K562 (cell line): ENCODE data around the gene HVCN1. TPM values are rescaled to one million over a fixed set of nuclear protein-coding genes. Genes with fewer than 3 reads are reported as not detected.

ENCODE experiments used
- AFF4 ChIP-seq: sonication (generic); formaldehyde crosslinking; IDR thresholded peaks from 2 replicates; pipeline ENCODE4 v1.8.0; 2023; ENCODE audit warnings: mild to moderate bottlenecking, missing genetic modification reagents
- ARNT ChIP-seq, 2 experiments: fragments of 450-650 bp; IDR thresholded peaks; 2 replicates each; pipeline ENCODE4 v1.6.1; 2016; ENCODE audit warnings: mild to moderate bottlenecking in 1 of 2
- CBX5 ChIP-seq: IDR thresholded peaks from 2 replicates; pipeline ENCODE4 v1.6.1; 2014; ENCODE audit warnings: low read depth, borderline replicate concordance
- CREB1 ChIP-seq, 2 experiments: sonication (generic) in 1 of 2; formaldehyde crosslinking in 1 of 2; IDR thresholded peaks; 2 replicates each; pipeline versions ENCODE4 v1.6.1 to v1.8.0; 2012 to 2022; ENCODE audit warnings: inconsistent platforms in 1 of 2, mild to moderate bottlenecking in 1 of 2, missing genetic modification reagents in 1 of 2, moderate library complexity in 1 of 2
- E2F8 ChIP-seq: fragments of 450-650 bp; IDR thresholded peaks from 2 replicates; pipeline ENCODE4 v1.7.1; 2018; ENCODE audit warnings: mild to moderate bottlenecking, low read depth; ENCODE audit not compliant: partially characterized antibody
- ETV1 ChIP-seq: fragments of 450-650 bp; conservative IDR thresholded peaks from 2 replicates; pipeline ENCODE4 v1.6.1; 2016; ENCODE audit warnings: missing genetic modification characterization, control low read depth, low read depth, missing compliant biosample characterization
- FOSL1 ChIP-seq: fragments of 200-800 bp; sonication (Bioruptor generic); conservative IDR thresholded peaks from 2 replicates; pipeline ENCODE4 v1.6.1; 2016; ENCODE audit warnings: missing genetic modification characterization, missing compliant biosample characterization
- HLTF ChIP-seq: fragments of 450-650 bp; IDR thresholded peaks from 2 replicates; pipeline ENCODE4 v1.6.1; 2016
- MAX ChIP-seq: sonication (generic); formaldehyde crosslinking; IDR thresholded peaks from 2 replicates; pipeline ENCODE4 v1.9.0; 2022; ENCODE audit warnings: mild to moderate bottlenecking, missing genetic modification reagents
- NFE2L1 ChIP-seq: fragments of 450-650 bp; IDR thresholded peaks from 2 replicates; pipeline ENCODE4 v1.6.1; 2016; ENCODE audit warnings: missing genetic modification characterization, low read depth, mild to moderate bottlenecking, missing compliant biosample characterization, moderate library complexity, borderline replicate concordance
- RAD21 ChIP-seq, 2 experiments: fragments of 250-450 bp in 1 of 2; fragments of 450-650 bp in 1 of 2; sonication (Bioruptor Pico) in 1 of 2; formaldehyde crosslinking in 1 of 2; IDR thresholded peaks in 1 of 2; conservative IDR thresholded peaks in 1 of 2; 2 replicates each; pipeline versions ENCODE4 v1.4.0 to v1.8.0; 2020 to 2022; ENCODE audit warnings: mild to moderate bottlenecking in 2 of 2, moderate library complexity in 1 of 2
- RBFOX2 ChIP-seq: fragments of 200-400 bp; formaldehyde crosslinking; IDR thresholded peaks from 2 replicates; pipeline ENCODE4 v1.6.1; 2017; ENCODE audit warnings: low read depth, mild to moderate bottlenecking, low read length, moderate library complexity
- TEAD1 ChIP-seq, 2 experiments: fragments of 450-650 bp in 1 of 2; sonication (generic) in 1 of 2; formaldehyde crosslinking; IDR thresholded peaks; 2 replicates each; pipeline versions ENCODE4 v1.4.0 to v1.8.0; 2020 to 2022; ENCODE audit warnings: mild to moderate bottlenecking in 2 of 2, missing genetic modification reagents in 1 of 2
- USF1 ChIP-seq: sonication (generic); formaldehyde crosslinking; IDR thresholded peaks from 2 replicates; pipeline ENCODE4 v1.9.0; 2022; ENCODE audit warnings: mild to moderate bottlenecking, missing genetic modification reagents
- ZBTB2 ChIP-seq: fragments of 450-650 bp; IDR thresholded peaks from 2 replicates; pipeline ENCODE4 v1.6.1; 2016; ENCODE audit warnings: antibody characterized with exemption
- ZNF12 ChIP-seq: sonication (generic); formaldehyde crosslinking; IDR thresholded peaks from 2 replicates; pipeline ENCODE4 v1.4.0; 2020; ENCODE audit warnings: mild to moderate bottlenecking, missing genetic modification reagents
- ZNF444 ChIP-seq: fragments of 250-450 bp; sonication (Bioruptor Pico); IDR thresholded peaks from 2 replicates; pipeline ENCODE4 v1.4.0; 2020; ENCODE audit warnings: mild to moderate bottlenecking, moderate library complexity
- polyA plus RNA-seq, 8 experiments: library from polyadenylated mRNA; depleted of rRNA in 4 of 8; stranded (reverse) in 5 of 8; unstranded in 3 of 8; fragments of >200 nt; fragmentation: Nextera tagmentation in 2 of 8; fragmentation: Illumina TruSeq in 1 of 8; extraction: Ambion mirVana in 2 of 8; extraction: Trizol in 1 of 8; gene quantifications; 2 replicates each; pipeline versions ENCODE4 v1.2.1 to v1.2.3, GENCODE V29; 2011 to 2014; ENCODE audit warnings: inconsistent platforms in 1 of 8, missing spikeins in 1 of 8
- total RNA-seq, 7 experiments: library from RNA; depleted of rRNA in 6 of 7; stranded (reverse); fragments of >200 nt in 6 of 7; fragmentation: Illumina TruSeq in 2 of 7; extraction: Trizol in 2 of 7; gene quantifications; 2 replicates each; pipeline versions ENCODE4 v1.2.1 to v1.2.3, GENCODE V29; 2011 to 2021; ENCODE audit warnings: low replicate concordance in 1 of 7

Gene HVCN1
- total and polyA plus RNA-seq, 9 of the 15 experiments (the other 6 are each of a cell fraction or from before 2014, with no cell fraction given) = 0.21 to 1.4 (median 0.74) TPM

GRCh38 chr12:110698171-110698902 lies 9.4 kb upstream of the HVCN1 start (continued):
- peak; percentile 63 for TF ChIP-seq MAX
- TF ChIP-seq RBFOX2 = peak; percentile 56; the same call in 1 of the 2 replicates
- peak in 1 of 2 experiments; percentile 30; a peak in 1 of 4 replicates for TF ChIP-seq ARNT (IDR thresholded peaks at IDR 0.05)
- TF ChIP-seq AFF4 (CRISPR knock-in tag) = no peak
- peak; percentile 86 for TF ChIP-seq FOSL1
- TF ChIP-seq CREB1 (IDR thresholded peaks at IDR 0.05) = no peak
- TF ChIP-seq CREB1 (CRISPR knock-in tag; IDR thresholded peaks at IDR 0.05) = no peak; the same call in 1 of the 2 replicates
- no peak for TF ChIP-seq ZNF12
- TF ChIP-seq NFE2L1 (tag) = peak; percentile 81
- TF ChIP-seq USF1 (CRISPR knock-in tag) = peak; percentile 56
- 0 out of 2 replicates have a peak, but pooled peaks have one; percentile 44 for TF ChIP-seq ZBTB2
- peak; percentile 80 for TF ChIP-seq ETV1 (tag)
- TF ChIP-seq CBX5 = no peak
- no peak for TF ChIP-seq HLTF
- peak in 1 of 2 experiments; percentile 71; a peak in 3 of 4 replicates for TF ChIP-seq TEAD1 (CRISPR knock-in tag; IDR thresholded peaks at IDR 0.05)
- TF ChIP-seq RAD21 (CRISPR knock-in tag; conservative IDR thresholded peaks at IDR 0.05 in 1 of 2, IDR thresholded peaks at IDR 0.05 in 1 of 2) = peak; percentile 86 to 88
- TF ChIP-seq E2F8 = no peak
- no peak for TF ChIP-seq ZNF444 (CRISPR knock-in tag)
